H1 (cell line): ENCODE measurements around the gene LAMA3. TPM values are rescaled to one million over a fixed set of nuclear protein-coding genes. Genes with fewer than 3 reads are reported as not detected.

ENCODE experiments used
- GTF2F1 ChIP-seq: IDR thresholded peaks from 2 replicates; pipeline ENCODE4 v1.6.1; 2012; ENCODE audit warnings: low read depth, low read length, improper control_type of control experiment, borderline replicate concordance
- RFX5 ChIP-seq: IDR thresholded peaks from 2 replicates; pipeline ENCODE4 v1.6.1; 2011; ENCODE audit warnings: low read depth, low read length, improper control_type of control experiment, borderline replicate concordance
- SAP30 ChIP-seq: fragments of 300-600 bp; sonication (generic); IDR thresholded peaks from 2 replicates; pipeline ENCODE4 v1.7.1; 2012; ENCODE audit warnings: low read length, moderate library complexity, mild to moderate bottlenecking, inconsistent platforms; ENCODE audit not compliant: insufficient read depth, insufficient replicate concordance
- polyA plus RNA-seq, 7 experiments: library from polyadenylated mRNA; depleted of rRNA in 3 of 7; stranded (reverse) in 5 of 7; unstranded in 2 of 7; fragments of >200 nt in 5 of 7; fragments of 200-250 nt in 2 of 7; gene quantifications; 1 replicate in 5 of 7; 2 replicates in 1 of 7; 4 replicates in 1 of 7; pipeline versions ENCODE4 v1.2.1 to v1.2.3, GENCODE V29; 2011 to 2013; ENCODE audit warnings: missing spikeins in 2 of 7, mixed read lengths in 2 of 7
- total RNA-seq: library from RNA; stranded (reverse); fragmentation: NEBNext Ultra II Directional; extraction: Animal tissue kit (Norgen Biotek cat#: 25700); gene quantifications from 2 replicates; pipeline ENCODE4 v1.2.1, GENCODE V29; 2021

The LAMA3 gene
- total and polyA plus RNA-seq, 2 of the 8 experiments (the other 6 are each of a cell fraction or from before 2014, with no cell fraction given): 0.76 to 5.0 TPM

DNA sequence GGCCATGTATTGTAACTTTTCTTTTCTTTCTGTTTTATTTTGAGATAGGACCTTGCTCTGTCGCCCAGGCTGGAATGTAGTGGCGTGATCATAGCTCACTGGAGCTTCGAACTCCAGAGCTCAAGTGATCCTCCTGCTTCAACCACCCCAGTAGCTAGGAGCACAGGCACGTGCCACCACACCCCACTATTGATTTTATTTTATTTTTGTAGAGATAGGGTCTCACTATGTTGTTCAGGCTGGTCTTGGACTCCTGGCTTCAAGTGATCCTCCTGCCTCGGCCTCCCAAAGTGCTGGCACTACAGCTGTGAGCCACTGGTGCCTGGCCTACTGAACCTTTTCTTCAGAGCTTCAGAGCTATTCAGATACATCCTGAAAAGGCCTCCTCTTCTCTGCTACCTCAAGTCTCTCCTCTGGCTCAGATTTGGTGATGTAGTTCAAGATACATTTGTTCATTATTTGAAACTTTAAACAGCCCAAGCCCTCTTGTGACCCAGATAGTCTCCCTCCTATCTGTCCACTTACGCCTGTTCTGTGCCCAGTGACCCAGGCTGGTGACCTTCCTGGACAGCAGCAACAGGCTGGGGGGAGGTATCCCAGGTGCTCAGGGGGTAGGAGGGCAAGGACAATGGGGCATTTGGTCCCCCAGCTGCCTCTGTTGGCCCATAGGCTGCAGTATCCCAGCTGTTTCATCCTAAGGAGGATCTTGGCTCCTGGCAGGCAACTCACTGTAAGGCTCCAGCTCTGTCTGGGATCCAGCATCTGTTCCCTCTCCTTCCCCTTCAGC lies 38.6 kb downstream of the LAMA3 start (continued):
- no peak for TF ChIP-seq SAP30
- TF ChIP-seq GTF2F1: no peak
- TF ChIP-seq RFX5: no peak
